GM10266 (cell line): ENCODE data around the gene CASK.
"Not testable (repeated sequence)": the region's sequence is repeated elsewhere in the genome, so short reads cannot be mapped to it uniquely, and the experiment has no call there.

Experiments used
- DNase-seq: peaks from one replicate; pipeline ENCODE4 v3.0.0; 2012; ENCODE audit errors: extremely low spot score
- CTCF ChIP-seq: IDR thresholded peaks from 2 replicates; pipeline ENCODE4 v1.5.1; 2012; ENCODE audit warnings: mild to moderate bottlenecking, low read depth; ENCODE audit not compliant: control insufficient read depth, insufficient read depth; ENCODE audit errors: missing control alignments

CASK gene

DNA sequence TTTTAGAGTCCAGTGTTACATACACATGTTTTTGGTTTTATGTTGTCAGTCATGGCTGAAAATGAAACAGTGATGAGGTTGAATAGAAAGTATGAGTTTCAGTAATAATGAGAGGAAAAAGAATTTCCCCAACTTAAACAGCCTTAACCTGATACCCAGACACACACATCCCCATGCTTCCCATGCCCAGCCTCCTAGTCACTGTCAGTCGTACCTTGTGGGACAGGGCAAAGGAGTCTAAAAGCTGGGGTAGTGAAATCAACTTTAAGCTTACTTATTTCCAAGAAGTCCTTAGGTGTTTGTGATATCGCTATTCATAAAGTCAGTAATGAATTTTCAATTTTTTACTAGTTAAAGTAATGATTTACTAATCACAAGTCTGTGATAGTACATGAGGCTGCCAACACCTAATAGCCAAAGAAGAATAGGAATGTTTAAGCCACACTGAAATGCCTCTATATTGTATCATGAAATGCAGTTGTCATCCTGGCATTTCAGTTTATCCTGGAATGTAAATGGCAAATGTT is 258.9 kb downstream of the CASK start:
- peak; percentile 34 for DNase-seq
- no peak for TF ChIP-seq CTCF

DNA sequence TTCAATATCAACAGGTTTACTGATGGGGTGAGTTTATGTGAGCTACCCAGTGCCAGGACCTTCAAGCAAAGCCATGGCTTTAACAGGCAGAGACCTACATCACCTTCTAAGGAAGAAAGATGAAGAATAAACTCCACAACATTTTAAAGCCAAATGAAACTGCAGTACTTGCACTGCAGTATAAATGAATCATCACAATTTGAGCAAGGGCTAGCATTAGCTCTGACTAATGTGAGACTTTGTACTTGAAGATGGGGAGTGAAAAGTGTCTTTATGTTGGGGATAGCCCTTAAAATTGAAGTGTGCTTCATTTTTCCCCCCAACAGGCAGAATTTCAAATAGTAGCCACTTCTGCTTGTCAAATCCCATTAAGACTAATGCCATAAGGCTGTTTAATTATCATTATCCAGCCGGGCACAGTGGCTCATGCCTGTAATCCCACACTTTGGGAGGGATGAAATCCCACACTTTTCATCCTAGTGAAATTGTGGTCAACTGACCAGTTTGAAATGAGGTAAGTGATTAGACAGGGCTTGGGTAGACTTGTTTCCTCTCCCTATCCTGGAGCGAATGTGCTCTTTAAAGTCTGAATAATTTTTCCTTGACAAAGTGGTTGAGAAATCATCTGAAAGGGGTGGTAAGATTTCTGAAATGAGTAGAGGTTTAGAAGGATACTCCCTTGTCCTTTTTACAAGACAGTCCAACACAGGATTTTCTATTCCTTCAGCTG is 261.8 kb downstream of the CASK start:
- no peak for DNase-seq
- no peak for TF ChIP-seq CTCF

DNA sequence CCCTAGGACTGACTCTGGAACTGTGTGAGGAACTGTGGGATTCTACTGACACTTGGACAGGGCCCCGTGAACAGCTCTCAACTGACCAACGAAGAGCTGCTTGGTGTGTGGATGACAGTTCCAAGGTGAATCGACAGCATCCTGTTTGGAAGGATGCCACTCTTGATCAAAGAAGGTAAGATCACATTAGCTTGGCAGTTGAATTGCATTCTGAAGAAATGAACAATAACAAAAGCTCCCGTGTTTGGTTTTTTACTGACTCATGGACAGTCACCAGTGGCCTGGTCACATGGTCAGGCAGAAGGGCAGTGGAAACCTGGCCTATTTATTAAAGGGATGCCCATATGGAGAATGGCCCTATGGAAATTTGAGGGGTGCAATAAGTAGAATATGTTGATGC is 267.7 kb downstream of the CASK start:
- DNase-seq, result no peak
- TF ChIP-seq CTCF, result no peak

DNA sequence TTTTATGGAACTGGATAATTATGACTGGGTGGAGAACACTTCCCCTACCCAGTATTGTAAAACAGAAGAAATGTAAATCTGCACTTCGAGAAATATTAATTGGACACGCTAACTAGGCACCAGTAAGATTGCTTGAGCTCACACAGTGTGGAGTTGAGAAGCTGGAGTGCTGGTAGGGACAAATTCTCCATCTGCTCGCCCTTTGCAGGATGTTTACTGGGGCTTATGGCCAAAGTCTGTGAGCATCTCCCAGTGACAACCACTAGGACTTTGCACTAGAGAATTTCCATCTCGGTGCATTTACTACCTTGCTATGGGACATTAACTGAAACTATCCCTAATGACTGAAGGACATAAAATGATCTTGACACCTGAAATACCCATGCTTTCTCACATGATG is 268.3 kb downstream of the CASK start:
- no peak for DNase-seq
- TF ChIP-seq CTCF, result no peak

DNA sequence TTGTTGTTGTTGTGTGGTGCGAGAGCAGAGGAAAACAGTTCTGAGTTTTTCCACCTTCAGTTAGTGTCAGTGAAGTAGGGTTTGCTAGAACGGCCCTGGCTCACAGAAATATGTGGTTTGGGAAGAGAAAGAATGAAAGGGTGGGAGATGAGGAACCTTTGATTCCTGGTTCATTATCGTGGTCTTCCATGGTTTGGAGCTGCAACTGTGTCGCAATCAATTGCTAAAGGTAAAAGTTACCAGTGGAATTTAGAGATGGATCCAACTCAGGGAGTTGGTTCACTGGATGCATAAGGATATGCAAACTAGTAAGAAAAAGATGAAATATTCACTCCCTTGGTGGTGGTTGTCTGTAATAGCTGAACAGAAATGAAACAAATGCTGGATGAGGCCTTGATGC is 270.2 kb downstream of the CASK start:
- TF ChIP-seq CTCF, result no peak
- no peak for DNase-seq

DNA sequence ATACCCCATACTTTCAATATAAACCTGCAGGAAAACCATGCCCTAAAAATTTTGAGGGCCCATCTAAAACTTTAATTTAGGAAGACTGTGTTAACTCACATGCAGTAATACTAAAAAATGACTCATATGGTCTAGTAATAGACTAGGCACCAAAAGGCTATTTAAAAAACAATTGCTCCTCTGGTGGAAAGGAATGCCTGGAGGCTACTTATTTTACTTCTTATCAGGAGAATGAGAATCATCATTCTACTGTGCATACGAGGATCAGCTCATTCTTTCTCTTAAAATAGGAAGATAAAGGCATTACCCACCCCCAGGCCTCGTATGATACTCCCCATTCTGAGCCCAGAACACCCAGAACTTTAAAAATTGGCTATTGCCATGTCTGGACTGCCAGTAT is 277.2 kb downstream of the CASK start:
- not testable (repeated sequence) for DNase-seq

DNA sequence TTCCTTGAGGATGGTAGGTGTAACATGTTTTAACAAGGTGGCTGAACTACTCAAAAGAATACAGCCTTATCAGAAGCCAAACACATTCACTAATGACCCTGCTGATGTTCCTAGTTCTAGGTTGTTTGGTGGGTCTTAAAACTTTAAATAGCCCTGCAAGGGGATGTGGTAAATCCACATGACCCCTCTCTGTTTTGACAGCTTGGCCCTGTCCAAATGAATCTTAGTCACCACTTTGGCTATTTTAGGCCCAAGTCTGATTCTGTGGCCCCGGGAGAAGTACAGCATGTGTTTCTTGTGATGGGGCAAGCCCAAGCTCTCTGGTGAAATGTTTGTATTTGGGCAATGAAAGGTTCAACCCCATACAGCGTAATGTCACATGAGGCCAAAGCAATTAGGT is 289.1 kb downstream of the CASK start:
- DNase-seq, result no peak
- TF ChIP-seq CTCF, result no peak

GRCh38 chrX:41630091-41630490 is 293.3 kb downstream of the CASK start:
- no peak for TF ChIP-seq CTCF
- no peak for DNase-seq
